Body of pancreas (tissue), 4 donors: ENCODE measurements around the gene PDE10A.

ENCODE experiments used
- POLR2A ChIP-seq, 3 donors: fragments of 450-650 bp; IDR thresholded peaks; one replicate each; pipeline ENCODE4 v1.6.1; 2016; ENCODE audit warnings: antibody characterized with exemption in 3 of 3, mild to moderate bottlenecking in 2 of 3
- TF ChIP-seq, protein P1 (sequence below), 7 experiments: fragments of 450-650 bp in 4 of 7; fragments of 200-600 bp in 3 of 7; sonication (generic) in 3 of 7; IDR thresholded peaks; one replicate each; pipeline ENCODE4 v1.5.1; 2016 to 2019; ENCODE audit warnings: antibody characterized with exemption in 7 of 7

DNA sequence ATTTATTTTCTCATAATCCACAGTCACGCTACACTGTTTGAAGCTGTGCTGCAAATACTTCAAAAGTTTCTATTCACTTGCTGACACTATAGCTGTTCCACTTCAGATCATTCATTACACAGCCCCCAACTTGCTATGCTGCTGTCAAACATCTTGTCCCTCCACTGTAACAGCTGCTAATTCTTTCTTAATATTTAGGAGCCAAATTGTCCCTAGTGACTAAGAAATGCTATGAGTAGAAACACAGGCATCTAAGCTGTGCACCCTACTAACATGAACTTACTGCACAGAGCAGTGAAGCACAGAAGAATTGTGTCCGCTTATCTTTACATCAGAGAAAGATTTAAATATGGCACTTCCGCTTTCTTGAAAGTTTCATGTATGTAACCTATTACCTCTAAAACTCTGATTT is 91.3 kb downstream of the PDE10A start:
- TF ChIP-seq, protein P1, sequence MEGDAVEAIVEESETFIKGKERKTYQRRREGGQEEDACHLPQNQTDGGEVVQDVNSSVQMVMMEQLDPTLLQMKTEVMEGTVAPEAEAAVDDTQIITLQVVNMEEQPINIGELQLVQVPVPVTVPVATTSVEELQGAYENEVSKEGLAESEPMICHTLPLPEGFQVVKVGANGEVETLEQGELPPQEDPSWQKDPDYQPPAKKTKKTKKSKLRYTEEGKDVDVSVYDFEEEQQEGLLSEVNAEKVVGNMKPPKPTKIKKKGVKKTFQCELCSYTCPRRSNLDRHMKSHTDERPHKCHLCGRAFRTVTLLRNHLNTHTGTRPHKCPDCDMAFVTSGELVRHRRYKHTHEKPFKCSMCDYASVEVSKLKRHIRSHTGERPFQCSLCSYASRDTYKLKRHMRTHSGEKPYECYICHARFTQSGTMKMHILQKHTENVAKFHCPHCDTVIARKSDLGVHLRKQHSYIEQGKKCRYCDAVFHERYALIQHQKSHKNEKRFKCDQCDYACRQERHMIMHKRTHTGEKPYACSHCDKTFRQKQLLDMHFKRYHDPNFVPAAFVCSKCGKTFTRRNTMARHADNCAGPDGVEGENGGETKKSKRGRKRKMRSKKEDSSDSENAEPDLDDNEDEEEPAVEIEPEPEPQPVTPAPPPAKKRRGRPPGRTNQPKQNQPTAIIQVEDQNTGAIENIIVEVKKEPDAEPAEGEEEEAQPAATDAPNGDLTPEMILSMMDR (IDR thresholded peaks at IDR 0.05): no peak
- TF ChIP-seq POLR2A (IDR thresholded peaks at IDR 0.05): no peak
